Astrocyte (in vitro differentiated cells and primary cell): Measurements from ENCODE around the gene ALPL.

ENCODE experiments used
- EZH2 ChIP-seq: IDR thresholded peaks from 2 replicates; pipeline ENCODE4 v1.6.1; 2012; ENCODE audit warnings: mild to moderate bottlenecking, low read length, inconsistent platforms; ENCODE audit not compliant: insufficient read depth
- TF ChIP-seq, protein P1 (sequence below): IDR thresholded peaks from 2 replicates; pipeline ENCODE4 v1.5.1; 2011; ENCODE audit warnings: low read depth, mild to moderate bottlenecking, inconsistent platforms, low read length, moderate library complexity; ENCODE audit not compliant: insufficient read depth

GRCh38 chr1:21562896-21563295 is 53.7 kb downstream of the ALPL start:
- TF ChIP-seq, protein P1, sequence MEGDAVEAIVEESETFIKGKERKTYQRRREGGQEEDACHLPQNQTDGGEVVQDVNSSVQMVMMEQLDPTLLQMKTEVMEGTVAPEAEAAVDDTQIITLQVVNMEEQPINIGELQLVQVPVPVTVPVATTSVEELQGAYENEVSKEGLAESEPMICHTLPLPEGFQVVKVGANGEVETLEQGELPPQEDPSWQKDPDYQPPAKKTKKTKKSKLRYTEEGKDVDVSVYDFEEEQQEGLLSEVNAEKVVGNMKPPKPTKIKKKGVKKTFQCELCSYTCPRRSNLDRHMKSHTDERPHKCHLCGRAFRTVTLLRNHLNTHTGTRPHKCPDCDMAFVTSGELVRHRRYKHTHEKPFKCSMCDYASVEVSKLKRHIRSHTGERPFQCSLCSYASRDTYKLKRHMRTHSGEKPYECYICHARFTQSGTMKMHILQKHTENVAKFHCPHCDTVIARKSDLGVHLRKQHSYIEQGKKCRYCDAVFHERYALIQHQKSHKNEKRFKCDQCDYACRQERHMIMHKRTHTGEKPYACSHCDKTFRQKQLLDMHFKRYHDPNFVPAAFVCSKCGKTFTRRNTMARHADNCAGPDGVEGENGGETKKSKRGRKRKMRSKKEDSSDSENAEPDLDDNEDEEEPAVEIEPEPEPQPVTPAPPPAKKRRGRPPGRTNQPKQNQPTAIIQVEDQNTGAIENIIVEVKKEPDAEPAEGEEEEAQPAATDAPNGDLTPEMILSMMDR, result no peak
- no peak for TF ChIP-seq EZH2
